AG09309 (cell line): ENCODE measurements around the gene PTTG1IP.

Experiments
- DNase-seq: peaks from one replicate; pipeline ENCODE4 v3.0.0-alpha.2; 2010; ENCODE audit warnings: low read depth
- H3K4me3 ChIP-seq: 2 replicates; pipeline ENCODE4 v1.5.1; 2011; ENCODE audit warnings: mild to moderate bottlenecking, low read depth, low read length, moderate library complexity; ENCODE audit not compliant: control insufficient read depth
- TF ChIP-seq, protein P1 (sequence below): IDR thresholded peaks from 2 replicates; pipeline ENCODE4 v1.5.1; 2011; ENCODE audit warnings: mild to moderate bottlenecking, low read depth, low read length, inconsistent platforms; ENCODE audit not compliant: insufficient read depth, control insufficient read depth; ENCODE audit errors: missing control alignments

The PTTG1IP gene

GRCh38 chr21:44828362-44829056 is 45.0 kb downstream of the PTTG1IP start:
- DNase-seq: no peak
- TF ChIP-seq, protein P1, sequence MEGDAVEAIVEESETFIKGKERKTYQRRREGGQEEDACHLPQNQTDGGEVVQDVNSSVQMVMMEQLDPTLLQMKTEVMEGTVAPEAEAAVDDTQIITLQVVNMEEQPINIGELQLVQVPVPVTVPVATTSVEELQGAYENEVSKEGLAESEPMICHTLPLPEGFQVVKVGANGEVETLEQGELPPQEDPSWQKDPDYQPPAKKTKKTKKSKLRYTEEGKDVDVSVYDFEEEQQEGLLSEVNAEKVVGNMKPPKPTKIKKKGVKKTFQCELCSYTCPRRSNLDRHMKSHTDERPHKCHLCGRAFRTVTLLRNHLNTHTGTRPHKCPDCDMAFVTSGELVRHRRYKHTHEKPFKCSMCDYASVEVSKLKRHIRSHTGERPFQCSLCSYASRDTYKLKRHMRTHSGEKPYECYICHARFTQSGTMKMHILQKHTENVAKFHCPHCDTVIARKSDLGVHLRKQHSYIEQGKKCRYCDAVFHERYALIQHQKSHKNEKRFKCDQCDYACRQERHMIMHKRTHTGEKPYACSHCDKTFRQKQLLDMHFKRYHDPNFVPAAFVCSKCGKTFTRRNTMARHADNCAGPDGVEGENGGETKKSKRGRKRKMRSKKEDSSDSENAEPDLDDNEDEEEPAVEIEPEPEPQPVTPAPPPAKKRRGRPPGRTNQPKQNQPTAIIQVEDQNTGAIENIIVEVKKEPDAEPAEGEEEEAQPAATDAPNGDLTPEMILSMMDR: no peak
- H3K4me3 ChIP-seq: no peak overlapping the region

DNA sequence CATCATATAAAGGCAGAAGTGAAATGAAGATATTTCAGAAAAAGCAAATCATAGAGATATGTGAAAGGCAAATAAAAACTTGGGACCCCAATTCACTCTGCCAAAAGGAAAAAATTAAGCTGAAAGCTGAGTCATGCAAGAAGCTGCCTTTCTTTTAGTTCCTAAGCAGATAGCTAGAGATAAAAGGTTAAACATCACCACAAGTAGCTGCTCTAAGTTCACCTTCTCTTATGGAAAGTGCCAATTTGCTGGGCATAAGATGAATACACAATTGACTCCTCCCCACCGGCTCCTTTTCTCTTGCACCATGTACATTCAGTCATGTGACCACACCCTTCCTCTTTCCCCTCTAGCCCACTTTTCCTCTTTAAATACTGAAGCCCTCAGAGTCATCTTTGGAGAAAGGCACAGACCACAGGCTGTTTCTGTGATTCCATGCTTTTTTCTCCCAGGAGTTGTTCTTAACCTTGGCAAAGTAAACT is 50.3 kb downstream of the PTTG1IP start:
- DNase-seq: no peak
- no peak overlapping the region for H3K4me3 ChIP-seq
- TF ChIP-seq, protein P1: no peak

DNA sequence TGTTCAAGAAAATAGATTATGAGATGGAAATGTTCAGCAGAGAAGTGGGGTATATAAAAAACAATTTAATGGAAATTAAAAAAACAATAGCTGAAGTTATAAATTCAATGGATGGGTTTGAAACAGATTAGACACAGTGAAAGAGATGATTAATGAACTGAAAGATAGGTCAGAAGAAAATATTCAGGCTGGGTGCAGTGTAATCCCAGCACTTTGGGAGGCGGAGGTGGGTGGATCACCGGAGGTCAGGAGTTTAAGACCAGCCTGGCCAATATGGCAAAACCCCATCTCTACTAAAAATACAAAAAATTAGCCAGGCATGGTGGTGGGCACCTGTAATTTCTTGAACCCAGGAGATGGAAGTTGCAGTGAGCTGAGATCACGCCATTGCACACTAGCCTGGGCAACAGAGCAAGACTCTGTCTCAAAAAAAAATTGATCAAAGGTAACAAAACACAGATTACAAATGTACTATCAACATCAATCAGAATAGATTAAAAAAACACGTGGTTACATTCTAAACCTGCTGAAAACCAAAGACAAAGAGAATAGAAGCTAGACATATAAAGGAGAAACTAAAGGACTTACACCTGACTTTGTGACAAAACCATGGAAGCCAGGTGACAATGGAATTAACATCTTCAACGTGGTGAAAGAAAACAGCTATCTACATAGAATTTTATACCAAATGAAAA is 50.9 kb downstream of the PTTG1IP start:
- no peak for DNase-seq
- no peak overlapping the region for H3K4me3 ChIP-seq
- TF ChIP-seq, protein P1: no peak

DNA sequence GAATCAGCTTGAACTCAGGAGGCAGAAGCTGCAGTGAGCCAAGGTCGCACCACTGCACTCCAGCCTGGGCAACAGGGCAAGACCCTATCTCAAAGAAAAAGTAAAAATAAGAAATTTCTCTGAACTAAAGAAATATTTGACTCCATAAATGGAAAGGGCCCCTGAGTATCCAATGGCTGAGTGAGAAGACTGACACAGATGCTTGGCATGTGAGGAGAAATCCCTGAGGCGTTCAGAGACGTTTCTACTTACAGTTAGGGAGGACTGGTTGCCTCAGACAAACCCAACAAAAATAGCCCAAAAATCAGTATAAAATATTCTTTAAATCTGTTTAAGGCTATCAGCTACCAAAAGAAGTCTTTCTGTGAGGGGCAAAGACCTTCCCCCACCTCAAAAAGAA is 52.6 kb downstream of the PTTG1IP start:
- no peak overlapping the region for H3K4me3 ChIP-seq
- DNase-seq: no peak
- TF ChIP-seq, protein P1: no peak

DNA sequence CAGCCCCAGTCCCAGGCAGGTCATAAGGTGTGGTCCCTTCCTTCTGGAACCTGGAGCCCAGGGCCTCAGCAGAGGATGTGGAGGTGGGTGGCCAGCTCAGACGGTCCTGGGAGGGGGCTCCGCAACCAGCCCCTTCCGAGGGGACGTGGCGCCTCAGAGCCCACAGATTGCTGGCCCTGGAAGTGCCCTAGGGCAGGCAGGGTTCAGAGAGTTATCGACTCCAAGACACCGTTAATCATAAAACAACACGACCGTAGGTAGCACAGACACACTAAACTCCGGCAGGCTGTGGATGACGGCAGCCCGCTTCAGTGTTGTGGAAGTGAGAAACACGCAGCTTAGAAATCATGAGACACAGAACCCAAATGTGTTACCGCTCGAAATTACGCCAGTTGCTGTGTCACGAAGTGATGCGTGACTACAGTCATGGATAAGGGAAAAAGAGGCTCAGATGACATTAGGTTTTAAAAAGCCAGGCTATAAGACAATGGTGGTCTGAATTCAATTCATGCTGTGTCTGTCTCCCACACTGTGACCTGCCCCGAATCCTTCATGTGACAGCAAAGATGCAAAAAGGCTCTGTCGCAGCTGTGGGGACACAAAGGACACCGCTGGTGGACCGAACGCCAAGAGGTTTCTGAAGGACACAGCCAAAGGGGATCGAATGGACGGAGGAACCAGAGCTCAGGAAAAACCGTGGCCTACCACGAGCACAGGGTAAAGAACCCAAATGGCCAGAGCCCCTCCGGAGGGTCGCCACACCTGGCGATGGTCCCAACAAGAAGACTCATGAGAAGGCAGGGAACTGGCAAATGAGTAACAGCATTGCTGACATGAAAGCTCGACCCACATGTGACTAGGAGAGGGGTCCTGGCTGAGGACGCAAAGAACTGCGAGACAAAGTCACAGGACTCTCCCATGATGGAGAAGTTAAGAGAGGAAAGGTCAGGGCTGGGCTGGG is 53.9 kb downstream of the PTTG1IP start:
- TF ChIP-seq, protein P1: no peak
- no peak overlapping the region for H3K4me3 ChIP-seq

GRCh38 chr21:44818640-44819011 is 54.9 kb downstream of the PTTG1IP start:
- no peak for DNase-seq
- TF ChIP-seq, protein P1: no peak
- peak overlapping the region; percentile 41 for H3K4me3 ChIP-seq

More for the DNA sequence above, 53.9 kb downstream of the PTTG1IP start:
- DNase-seq: no peak
